HFF-Myc (cell line): ENCODE data around the gene TRIM24.

Source experiments
- DNase-seq: peaks from one replicate; pipeline ENCODE4 v3.0.0-alpha.2; 2011; ENCODE audit warnings: low read depth; ENCODE audit errors: extremely low read depth
- H3K4me3 ChIP-seq: replicated peaks from 2 replicates; pipeline ENCODE4 v1.5.1; 2011; ENCODE audit warnings: low read depth, mild to moderate bottlenecking, control low read depth, low read length
- TF ChIP-seq, protein P1 (sequence below): IDR thresholded peaks from 2 replicates; pipeline ENCODE4 v1.5.1; 2012; ENCODE audit warnings: mild to moderate bottlenecking, low read depth, low read length, control low read depth; ENCODE audit errors: missing control alignments

The TRIM24 gene

DNA sequence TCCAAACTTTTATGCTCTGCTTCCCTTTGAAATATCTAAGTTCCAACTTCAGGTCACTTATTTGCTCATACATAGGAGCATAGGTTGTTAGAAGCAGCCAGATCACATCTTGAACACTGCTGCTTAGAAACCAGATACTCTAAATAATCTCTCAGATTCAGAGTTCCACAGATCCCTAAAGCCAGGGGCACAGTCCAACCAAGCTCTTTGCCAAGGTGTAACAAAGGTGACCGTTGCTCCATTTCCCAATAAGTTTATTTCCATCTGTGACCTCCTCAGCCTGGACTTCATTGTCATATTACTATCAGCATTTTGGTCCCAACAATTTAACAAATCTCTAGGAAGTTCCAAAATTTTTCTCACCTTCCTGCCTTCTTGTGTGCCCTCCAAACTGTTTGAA, 52.8 kb downstream of the TRIM24 start:
- TF ChIP-seq, protein P1, sequence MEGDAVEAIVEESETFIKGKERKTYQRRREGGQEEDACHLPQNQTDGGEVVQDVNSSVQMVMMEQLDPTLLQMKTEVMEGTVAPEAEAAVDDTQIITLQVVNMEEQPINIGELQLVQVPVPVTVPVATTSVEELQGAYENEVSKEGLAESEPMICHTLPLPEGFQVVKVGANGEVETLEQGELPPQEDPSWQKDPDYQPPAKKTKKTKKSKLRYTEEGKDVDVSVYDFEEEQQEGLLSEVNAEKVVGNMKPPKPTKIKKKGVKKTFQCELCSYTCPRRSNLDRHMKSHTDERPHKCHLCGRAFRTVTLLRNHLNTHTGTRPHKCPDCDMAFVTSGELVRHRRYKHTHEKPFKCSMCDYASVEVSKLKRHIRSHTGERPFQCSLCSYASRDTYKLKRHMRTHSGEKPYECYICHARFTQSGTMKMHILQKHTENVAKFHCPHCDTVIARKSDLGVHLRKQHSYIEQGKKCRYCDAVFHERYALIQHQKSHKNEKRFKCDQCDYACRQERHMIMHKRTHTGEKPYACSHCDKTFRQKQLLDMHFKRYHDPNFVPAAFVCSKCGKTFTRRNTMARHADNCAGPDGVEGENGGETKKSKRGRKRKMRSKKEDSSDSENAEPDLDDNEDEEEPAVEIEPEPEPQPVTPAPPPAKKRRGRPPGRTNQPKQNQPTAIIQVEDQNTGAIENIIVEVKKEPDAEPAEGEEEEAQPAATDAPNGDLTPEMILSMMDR: no peak
- no peak for DNase-seq
- H3K4me3 ChIP-seq: no peak overlapping the region

DNA sequence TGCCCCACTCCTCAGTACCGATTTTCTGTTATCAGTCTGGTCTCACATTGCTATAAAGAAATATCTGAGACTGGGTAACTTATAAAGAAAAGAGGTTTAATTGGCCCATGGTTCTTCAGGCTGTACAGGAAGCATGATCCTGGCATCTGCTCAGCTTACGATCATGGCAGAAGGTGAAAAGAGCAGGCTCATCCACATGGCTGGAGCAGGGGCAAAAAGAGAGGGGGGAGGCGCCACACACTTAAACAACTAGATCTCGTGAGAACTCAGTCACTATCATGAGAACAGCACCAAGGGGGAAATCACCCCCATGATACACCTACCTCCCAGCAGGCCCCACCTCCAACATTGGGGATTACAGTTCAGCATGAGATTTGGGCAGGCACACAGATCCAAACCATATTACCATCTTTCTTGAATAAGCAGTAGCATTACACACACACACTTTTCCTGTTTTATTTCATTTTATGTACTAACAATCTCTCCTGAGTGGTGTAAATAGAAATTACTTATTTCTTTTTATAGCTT, 53.3 kb downstream of the TRIM24 start:
- no peak for DNase-seq
- H3K4me3 ChIP-seq: no peak overlapping the region
- TF ChIP-seq, protein P1: no peak

DNA sequence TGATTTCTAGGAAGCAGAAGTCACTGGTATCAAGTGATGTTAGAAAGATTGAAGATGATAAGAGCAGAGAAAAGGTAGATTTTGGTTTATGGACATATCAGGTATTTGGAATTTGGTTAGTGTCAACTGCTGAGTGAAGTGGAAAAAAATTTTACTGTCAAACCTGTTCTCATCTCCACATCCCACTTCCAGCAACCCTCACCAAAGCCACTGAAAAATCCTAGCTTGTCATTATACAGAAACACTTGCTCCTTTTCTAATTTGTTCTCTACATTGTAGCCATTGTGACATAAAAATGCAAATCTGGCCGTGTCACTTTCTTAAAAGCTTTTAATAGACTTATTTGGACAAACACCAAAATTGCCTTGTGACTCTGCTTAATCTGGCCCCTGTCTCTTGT, 54.0 kb downstream of the TRIM24 start:
- no peak for DNase-seq
- H3K4me3 ChIP-seq: no peak overlapping the region
- TF ChIP-seq, protein P1: no peak

DNA sequence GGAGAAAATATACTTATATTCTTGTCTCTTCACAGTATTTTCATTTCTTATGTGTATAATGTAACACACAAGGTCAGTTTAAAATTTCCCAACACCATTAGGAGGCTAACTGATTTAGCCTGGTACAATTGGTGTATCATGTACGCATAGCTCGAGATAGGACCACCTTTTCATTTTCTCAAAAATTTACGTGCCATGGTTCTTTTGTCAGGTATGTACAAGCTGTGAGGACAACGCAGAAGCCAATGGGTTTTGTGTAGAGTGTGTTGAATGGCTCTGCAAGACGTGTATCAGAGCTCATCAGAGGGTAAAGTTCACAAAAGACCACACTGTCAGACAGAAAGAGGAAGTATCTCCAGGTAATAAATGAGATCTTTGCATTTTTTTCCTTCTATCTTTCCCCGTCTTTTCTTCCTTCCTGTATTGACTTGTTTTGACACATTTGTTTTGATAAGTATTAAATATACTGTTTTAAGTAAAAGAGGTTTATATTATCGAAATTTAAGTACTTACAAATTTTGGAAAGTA, 55.0 kb downstream of the TRIM24 start:
- DNase-seq: no peak

DNA sequence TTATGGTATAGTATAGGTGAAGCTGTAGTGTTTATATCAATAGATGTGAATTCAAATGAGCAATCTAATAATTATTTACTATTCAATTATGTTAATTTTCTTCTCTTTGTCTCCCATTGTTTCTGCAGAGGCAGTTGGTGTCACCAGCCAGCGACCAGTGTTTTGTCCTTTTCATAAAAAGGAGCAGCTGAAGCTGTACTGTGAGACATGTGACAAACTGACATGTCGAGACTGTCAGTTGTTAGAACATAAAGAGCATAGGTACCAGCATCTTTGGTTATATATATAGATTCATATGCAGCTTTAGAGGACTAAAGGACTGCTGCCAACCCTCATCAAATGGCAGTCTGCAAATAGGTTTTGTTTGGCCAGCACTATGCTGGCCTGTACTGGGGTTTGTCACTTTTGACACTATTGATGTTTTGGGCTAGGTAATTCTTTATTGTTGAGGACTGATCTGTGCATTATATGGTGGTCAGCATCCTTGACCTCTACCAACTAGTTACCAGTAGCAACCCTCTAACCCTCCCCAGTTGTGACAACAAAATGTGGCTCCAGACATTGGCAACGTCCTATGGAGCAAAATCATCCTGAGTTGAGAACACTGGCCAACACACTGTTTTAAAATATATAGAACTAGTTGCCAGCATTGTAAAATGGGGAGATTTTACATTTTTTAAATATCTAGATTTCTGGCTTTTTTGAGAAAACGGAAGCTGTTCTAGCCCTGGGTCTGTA, 59.2 kb downstream of the TRIM24 start:
- TF ChIP-seq, protein P1: no peak
- H3K4me3 ChIP-seq: no peak overlapping the region
- DNase-seq: no peak

More for the DNA sequence above, 55.0 kb downstream of the TRIM24 start:
- no peak overlapping the region for H3K4me3 ChIP-seq
- TF ChIP-seq, protein P1: no peak

DNA sequence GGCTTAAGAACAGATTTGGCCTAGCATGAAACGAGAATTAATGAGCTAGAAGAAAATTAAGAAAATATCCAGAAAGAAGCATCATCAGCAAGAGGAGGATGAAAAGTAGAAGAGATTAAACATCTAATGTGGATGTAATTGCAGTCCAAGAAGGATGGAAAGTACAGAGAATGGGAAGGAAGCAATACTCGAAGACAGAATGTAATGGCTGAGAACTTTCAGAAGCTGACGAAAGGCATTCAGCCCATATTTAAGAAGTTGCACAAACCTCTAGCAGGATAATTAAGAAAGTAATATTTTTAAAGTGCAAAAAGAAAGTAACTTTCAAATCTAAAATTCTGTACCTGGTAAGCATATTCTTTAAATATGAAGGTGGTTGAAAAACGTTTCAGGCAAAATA, 60.7 kb downstream of the TRIM24 start:
- no peak overlapping the region for H3K4me3 ChIP-seq
- TF ChIP-seq, protein P1: no peak
- DNase-seq: no peak
